Activated naive CD4-positive, alpha-beta T cell treated with anti-CD3 and anti-CD28 coated beads, Interleukin-2, amount 50 U/mL, for 24 hours (primary cell): Measurements from ENCODE around the gene HLA-F.

ENCODE experiments used
- H3K27ac Mint-ChIP-seq: one replicate; pipeline ENCODE4 v1.8.0; 2021; ENCODE audit warnings: mild to moderate bottlenecking, mixed read lengths
- H3K27me3 Mint-ChIP-seq: one replicate; pipeline ENCODE4 v1.8.0; 2021; ENCODE audit warnings: mixed read lengths
- H3K36me3 Mint-ChIP-seq: one replicate; pipeline ENCODE4 v1.8.0; 2021; ENCODE audit warnings: mixed read lengths
- H3K4me1 Mint-ChIP-seq: one replicate; pipeline ENCODE4 v1.8.0; 2021; ENCODE audit warnings: mixed read lengths
- H3K4me3 Mint-ChIP-seq: one replicate; pipeline ENCODE4 v1.8.0; 2021; ENCODE audit warnings: mild to moderate bottlenecking, mixed read lengths
- H3K9me3 Mint-ChIP-seq: one replicate; pipeline ENCODE4 v1.8.0; 2021; ENCODE audit warnings: mixed read lengths

HLA-F gene

GRCh38 chr6:29760328-29760727, 37.1 kb downstream of the HLA-F start:
- no peaks in the 10 kb centered on the region for H3K27me3 Mint-ChIP-seq
- H3K27ac Mint-ChIP-seq: no peak overlapping the region
- H3K36me3 Mint-ChIP-seq: no peaks in the 10 kb centered on the region
- no peaks in the 10 kb centered on the region for H3K9me3 Mint-ChIP-seq
- peaks cover 9% of the 10 kb centered on the region for H3K4me1 Mint-ChIP-seq
- no peak overlapping the region for H3K4me3 Mint-ChIP-seq

- no peaks in the 10 kb centered on the region for H3K9me3 Mint-ChIP-seq
Measured at GRCh38 chr6:29762051-29762450, 38.8 kb downstream of the HLA-F start.

GRCh38 chr6:29762781-29763214, 39.6 kb downstream of the HLA-F start:
- no peak overlapping the region for H3K27ac Mint-ChIP-seq
- no peaks in the 10 kb centered on the region for H3K9me3 Mint-ChIP-seq
- no peaks in the 10 kb centered on the region for H3K27me3 Mint-ChIP-seq

More at GRCh38 chr6:29762051-29762450, 38.8 kb downstream of the HLA-F start:
- Mint-ChIP-seq H3K27me3 (no peaks in the 10 kb centered on the region), H3K4me1 (peaks cover 9% of the 10 kb centered on the region), H3K36me3 (no peaks in the 10 kb centered on the region), H3K27ac (no peak overlapping the region), H3K4me3 (no peak overlapping the region)

GRCh38 chr6:29763491-29764289, 40.5 kb downstream of the HLA-F start:
- Mint-ChIP-seq H3K4me3 (no peak overlapping the region), H3K27me3 (no peaks in the 10 kb centered on the region), H3K27ac (no peak overlapping the region), H3K36me3 (no peaks in the 10 kb centered on the region), H3K9me3 (no peaks in the 10 kb centered on the region), H3K4me1 (peaks cover 9% of the 10 kb centered on the region)

More at GRCh38 chr6:29762781-29763214, 39.6 kb downstream of the HLA-F start:
- no peak overlapping the region for H3K4me3 Mint-ChIP-seq
- no peaks in the 10 kb centered on the region for H3K36me3 Mint-ChIP-seq
- peaks cover 9% of the 10 kb centered on the region for H3K4me1 Mint-ChIP-seq

GRCh38 chr6:29764422-29765196, 41.4 kb downstream of the HLA-F start:
- Mint-ChIP-seq H3K27me3 (no peaks in the 10 kb centered on the region), H3K9me3 (no peaks in the 10 kb centered on the region), H3K27ac (no peak overlapping the region), H3K36me3 (no peaks in the 10 kb centered on the region), H3K4me3 (no peak overlapping the region), H3K4me1 (peaks cover 4% of the 10 kb centered on the region)

GRCh38 chr6:29769336-29769735, 46.1 kb downstream of the HLA-F start:
- Mint-ChIP-seq H3K27me3 (peaks cover 3% of the 10 kb centered on the region), H3K4me1 (no peaks in the 10 kb centered on the region), H3K27ac (no peak overlapping the region), H3K4me3 (no peak overlapping the region), H3K9me3 (no peaks in the 10 kb centered on the region), H3K36me3 (no peaks in the 10 kb centered on the region)

GRCh38 chr6:29770306-29770705, 47.1 kb downstream of the HLA-F start:
- H3K36me3 Mint-ChIP-seq: no peaks in the 10 kb centered on the region
- H3K27ac Mint-ChIP-seq: no peak overlapping the region
- H3K27me3 Mint-ChIP-seq: peaks cover 4% of the 10 kb centered on the region
- H3K9me3 Mint-ChIP-seq: no peaks in the 10 kb centered on the region
- no peak overlapping the region for H3K4me3 Mint-ChIP-seq
- no peaks in the 10 kb centered on the region for H3K4me1 Mint-ChIP-seq

- H3K36me3 Mint-ChIP-seq: no peaks in the 10 kb centered on the region
- H3K4me3 Mint-ChIP-seq: no peak overlapping the region
- H3K4me1 Mint-ChIP-seq: no peaks in the 10 kb centered on the region
- no peak overlapping the region for H3K27ac Mint-ChIP-seq
- H3K9me3 Mint-ChIP-seq: no peaks in the 10 kb centered on the region
- peaks cover 10% of the 10 kb centered on the region for H3K27me3 Mint-ChIP-seq
Measured at GRCh38 chr6:29776684-29777083, 53.5 kb downstream of the HLA-F start.
